NCI-H2196 treated with DMSO at 0.1 percent for 48 hours (cell line): ENCODE data around the gene RAB28.
A peak's percentile ranks its signal among the peaks of the same experiment; 100 is the strongest.

Experiments
- DNase-seq: peaks from one replicate; lab custom pipeline; 2025; ENCODE audit not compliant: unreplicated experiment; lab: John Stamatoyannopoulos, UW

RAB28 gene

GRCh38 chr4:13384055-13384454, 100.1 kb downstream of the RAB28 start:
- DNase-seq: no peak

- no peak for DNase-seq
These were observed 105.0 kb downstream of the RAB28 start for GRCh38 chr4:13378973-13379759.

DNA sequence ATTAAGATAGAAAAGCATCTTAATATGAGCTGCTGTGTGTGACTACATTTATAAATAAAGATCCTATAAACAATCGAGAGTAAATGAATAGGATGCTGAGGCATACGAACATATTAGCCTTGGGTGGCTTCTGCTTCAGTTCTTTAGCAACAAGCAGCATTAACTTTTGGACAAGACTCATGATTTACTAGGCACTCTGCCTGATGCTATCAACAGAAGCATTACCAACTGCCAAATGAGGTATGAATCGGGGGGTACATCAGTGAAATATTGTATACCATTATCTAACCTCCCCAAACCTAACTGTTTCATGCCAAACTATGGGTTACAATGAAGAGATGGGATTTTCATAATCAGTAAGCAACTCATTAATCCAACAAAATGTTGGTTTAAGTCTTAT, 113.1 kb downstream of the RAB28 start:
- no peak for DNase-seq

- DNase-seq: no peak
These were observed 115.9 kb downstream of the RAB28 start for GRCh38 chr4:13368217-13368616.

- DNase-seq: no peak
These were observed 116.4 kb downstream of the RAB28 start for GRCh38 chr4:13367691-13368090.

DNA sequence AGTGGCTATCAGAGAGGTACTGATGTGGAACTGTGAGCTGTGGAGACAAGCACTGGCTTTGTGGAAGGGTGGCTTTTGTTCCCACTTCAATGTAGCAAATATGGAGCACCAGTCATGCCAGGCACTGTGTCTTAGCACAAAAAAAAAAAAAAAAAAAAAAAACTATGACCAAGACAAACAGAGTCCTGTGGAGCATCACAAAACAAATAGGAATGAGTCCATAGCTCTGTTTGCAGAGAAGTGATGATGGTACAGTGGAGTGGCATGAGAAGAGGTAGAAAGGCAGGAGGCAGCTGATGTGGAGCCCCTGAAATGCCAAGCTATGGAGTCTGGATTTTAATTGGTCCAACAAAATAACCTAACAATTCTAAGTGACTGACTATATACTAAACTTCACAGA, 116.9 kb downstream of the RAB28 start:
- no peak for DNase-seq

DNA sequence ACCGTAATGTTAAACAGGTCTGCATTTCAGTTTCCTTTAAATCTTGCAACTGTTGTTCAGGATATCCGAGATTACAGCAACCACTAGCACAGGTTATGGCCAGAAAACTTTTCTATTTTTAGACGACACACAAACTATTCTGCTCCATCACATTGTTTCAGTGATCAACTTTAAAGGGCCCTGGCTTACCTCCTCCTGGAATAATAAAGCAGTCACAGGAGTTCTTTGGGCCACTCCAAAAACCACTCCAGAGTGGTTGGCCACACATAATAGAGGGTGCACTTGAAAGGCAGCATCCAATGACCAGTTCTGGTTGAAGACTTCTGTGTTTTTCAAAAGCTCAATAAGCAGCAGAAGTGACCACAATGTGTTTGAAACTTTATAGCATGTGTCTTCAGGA, 118.9 kb downstream of the RAB28 start:
- no peak for DNase-seq

- no peak for DNase-seq
These were observed 119.5 kb downstream of the RAB28 start for GRCh38 chr4:13364653-13365052.

GRCh38 chr4:13364172-13364571, 120.0 kb downstream of the RAB28 start:
- DNase-seq: no peak

DNA sequence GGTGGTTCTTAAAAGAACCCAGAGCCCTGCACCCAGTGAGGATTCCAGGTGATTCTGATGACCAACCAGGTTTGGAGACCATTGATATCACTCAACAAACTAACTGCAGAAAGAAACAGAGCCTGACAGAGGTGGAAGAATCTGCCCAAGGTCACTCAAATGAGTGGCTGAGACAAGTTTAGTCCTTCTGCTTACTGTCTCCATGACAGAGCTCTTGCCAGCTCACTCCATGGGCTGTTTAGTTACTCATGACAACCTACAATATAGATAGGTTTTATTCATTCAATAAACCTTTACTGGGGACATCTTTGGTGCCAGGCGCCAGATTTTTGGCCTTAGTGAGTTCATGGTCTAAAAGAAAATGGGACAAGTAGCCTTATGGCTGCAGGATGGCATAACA, 124.3 kb downstream of the RAB28 start:
- DNase-seq: no peak

DNA sequence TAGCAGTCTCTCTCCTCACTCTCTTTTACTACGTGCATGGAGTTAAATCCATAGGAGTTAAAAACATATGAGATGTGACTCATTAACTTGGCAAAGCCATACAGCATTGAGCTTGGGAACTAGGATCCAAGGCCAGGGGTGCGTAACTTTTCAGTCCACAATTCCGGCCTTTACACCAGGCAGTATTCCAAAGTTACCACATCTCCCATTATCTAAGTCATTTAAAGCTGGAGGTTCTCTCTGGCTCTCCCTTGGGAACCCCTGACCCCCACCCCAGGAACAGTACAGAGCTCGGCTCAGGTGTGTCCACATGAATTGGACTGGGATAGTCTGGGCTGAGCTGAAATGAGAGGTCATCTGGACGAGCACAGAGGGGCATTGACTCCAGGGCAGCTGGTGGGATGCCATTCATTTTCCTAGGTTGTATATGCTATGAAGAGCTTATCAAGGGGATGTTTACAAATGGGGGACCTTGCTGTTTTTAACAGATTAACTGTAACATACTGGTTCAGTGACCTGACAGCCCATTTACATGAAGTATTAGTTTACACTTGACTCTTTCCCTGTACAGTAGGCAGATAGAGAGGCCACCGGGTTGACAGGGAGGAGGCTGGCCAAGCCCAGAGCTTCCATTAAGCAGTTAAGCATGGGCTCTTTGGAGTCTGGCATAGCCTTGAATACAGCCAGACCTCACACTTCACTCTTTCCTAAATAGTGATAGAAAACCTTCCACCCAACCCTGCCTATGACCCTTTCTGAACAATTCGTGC, 128.8 kb downstream of the RAB28 start:
- DNase-seq: no peak

DNA sequence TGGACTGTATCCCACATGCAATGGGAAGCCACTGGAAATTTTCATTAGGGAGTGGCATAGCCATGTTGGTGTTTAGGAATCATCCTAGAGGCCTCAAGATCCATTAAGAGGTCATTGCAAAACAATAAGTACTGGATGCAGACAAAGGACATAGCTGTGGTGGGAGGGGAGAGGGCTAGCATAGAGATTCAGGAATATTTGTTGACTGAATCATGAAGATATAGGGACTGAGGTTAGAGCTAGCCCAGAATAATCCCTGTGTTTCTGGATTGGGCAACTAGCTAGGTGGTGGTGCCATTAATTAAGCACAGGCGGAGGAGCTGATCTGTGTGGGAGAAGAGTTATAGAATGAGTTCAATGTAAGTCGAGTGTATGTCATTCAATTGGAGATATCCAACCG, 135.0 kb downstream of the RAB28 start:
- no peak for DNase-seq

DNA sequence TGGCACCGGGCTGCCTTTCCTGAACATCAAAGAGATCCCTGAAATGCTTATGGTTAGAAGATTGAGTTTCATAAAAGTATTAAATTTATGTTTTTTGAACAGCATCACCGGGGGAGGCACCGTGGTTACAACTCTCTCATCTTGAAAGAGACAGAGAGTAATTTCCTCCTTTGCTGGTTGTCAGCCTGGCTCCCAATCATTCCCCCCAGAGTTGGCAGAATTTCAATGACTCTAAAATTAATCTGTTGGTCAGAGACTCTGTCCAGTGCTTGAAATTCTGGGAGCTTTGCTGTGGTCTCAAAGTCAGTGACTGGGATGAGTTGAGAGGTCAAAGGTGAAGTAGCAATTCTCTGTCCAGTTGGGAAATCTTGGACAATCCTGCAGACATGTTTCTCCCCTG, 135.9 kb downstream of the RAB28 start:
- DNase-seq: no peak

GRCh38 chr4:13347517-13348125, 136.5 kb downstream of the RAB28 start:
- DNase-seq: no peak

GRCh38 chr4:13344216-13344615, 139.9 kb downstream of the RAB28 start:
- DNase-seq: no peak

DNA sequence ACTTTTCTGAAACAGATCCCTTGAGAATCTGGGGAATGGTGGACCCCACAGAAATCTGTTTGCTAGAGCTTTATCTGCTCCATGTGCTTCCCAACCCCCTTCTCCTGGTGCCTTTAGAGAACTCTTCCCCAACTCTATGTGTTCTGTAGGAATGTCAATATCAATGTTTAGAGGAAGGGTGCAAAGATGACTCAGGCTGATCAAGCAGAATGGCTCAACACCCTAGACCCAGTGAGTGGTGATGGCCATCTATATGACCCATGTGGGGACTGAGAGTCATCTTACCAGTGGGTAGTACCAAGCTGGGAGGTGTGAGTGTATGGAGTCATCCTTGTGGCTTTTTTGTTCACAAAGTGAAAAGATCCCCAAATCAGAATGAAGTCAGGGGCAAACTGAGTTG, 143.5 kb downstream of the RAB28 start:
- no peak for DNase-seq

DNA sequence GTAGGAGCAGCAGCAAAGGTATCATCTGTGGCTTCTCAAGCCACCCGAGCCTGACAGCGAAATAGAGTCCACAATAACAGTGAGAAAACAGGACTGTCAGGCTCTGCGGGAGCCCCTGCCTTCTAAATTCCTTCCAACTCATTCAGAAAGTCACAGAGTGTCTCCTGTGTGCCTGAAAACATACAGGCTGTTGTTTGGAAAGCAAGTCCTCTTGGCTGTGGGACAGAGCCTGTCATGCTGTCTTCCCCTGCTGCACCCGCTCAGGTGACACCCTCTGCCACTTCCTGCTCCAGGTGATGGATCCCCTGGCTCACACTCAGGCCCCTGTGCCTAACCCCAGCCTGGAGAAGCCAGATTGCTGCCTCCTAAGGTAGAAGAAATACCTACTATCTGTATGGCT, 152.3 kb downstream of the RAB28 start:
- no peak for DNase-seq

- peak; percentile 39 for DNase-seq
These were observed 154.2 kb downstream of the RAB28 start for GRCh38 chr4:13329963-13330362.

- DNase-seq: no peak
These were observed 154.7 kb downstream of the RAB28 start for GRCh38 chr4:13329340-13329850.

GRCh38 chr4:13328591-13328990, 155.5 kb downstream of the RAB28 start:
- DNase-seq: no peak

- no peak for DNase-seq
These were observed 156.1 kb downstream of the RAB28 start for GRCh38 chr4:13327991-13328390.

- no peak for DNase-seq
These were observed 158.4 kb downstream of the RAB28 start for GRCh38 chr4:13325744-13326143.
